H1 (cell line): Measurements from ENCODE around the gene KCNG3. TPM values are rescaled to one million over a fixed set of nuclear protein-coding genes. Genes with fewer than 3 reads are reported as not detected.

ENCODE experiments used
- CTCF ChIA-PET: fragments of 300-600 bp; sonication (Branson Sonifier 250); formaldehyde crosslinking; loops from one replicate; lab custom pipeline; 2021; ENCODE audit not compliant: partially characterized antibody; lab: Charles Lee
- POLR2A ChIA-PET: fragments of 300-600 bp; sonication (Branson Sonifier 250); formaldehyde crosslinking; loops from one replicate; lab custom pipeline; 2021; ENCODE audit warnings: inconsistent platforms; ENCODE audit not compliant: partially characterized antibody; lab: Charles Lee
- DNase-seq, 2 experiments: peaks; one replicate each; pipeline versions ENCODE4 v3.0.0 to v3.0.0-alpha.2; 2010 to 2022; ENCODE audit warnings: low spot score in 2 of 2, low read depth in 1 of 2, mixed read lengths in 1 of 2
- FAIRE-seq: peaks from 2 replicates; lab custom pipeline; 2011; peaks lifted over from hg19 to GRCh38; lab: Jason Lieb, UNC
- H2AFZ ChIP-seq: 2 replicates; pipeline ENCODE4 v1.8.1; 2012; ENCODE audit warnings: low read length, inconsistent platforms
- H2AK5ac ChIP-seq: 2 replicates; pipeline ENCODE4 v1.6.1; 2013; ENCODE audit warnings: low read depth, low read length
- H2BK120ac ChIP-seq: replicated peaks from 2 replicates; pipeline ENCODE3; 2013; ENCODE audit warnings: low read depth, low read length, inconsistent platforms
- H2BK12ac ChIP-seq: 2 replicates; pipeline ENCODE4 v1.6.1; 2013; ENCODE audit warnings: low read depth, low read length
- H2BK15ac ChIP-seq: 2 replicates; pipeline ENCODE4 v1.6.1; 2013; ENCODE audit warnings: low read length
- H2BK20ac ChIP-seq: 2 replicates; pipeline ENCODE4 v1.6.1; 2013; ENCODE audit warnings: low read length
- H2BK5ac ChIP-seq: 2 replicates; pipeline ENCODE4 v1.6.1; 2013; ENCODE audit warnings: low read depth, low read length
- H3K14ac ChIP-seq: 2 replicates; pipeline ENCODE4 v1.6.1; 2013; ENCODE audit warnings: inconsistent platforms; ENCODE audit not compliant: insufficient read length
- H3K18ac ChIP-seq: 2 replicates; pipeline ENCODE4 v1.6.1; 2013; ENCODE audit warnings: low read length; ENCODE audit errors: extremely low read depth
- H3K23ac ChIP-seq: 2 replicates; pipeline ENCODE4 v1.6.1; 2013; ENCODE audit warnings: inconsistent platforms; ENCODE audit not compliant: insufficient read length
- H3K23me2 ChIP-seq: 2 replicates; pipeline ENCODE4 v1.6.1; 2013; ENCODE audit warnings: low read depth, low read length
- H3K27ac ChIP-seq: 2 replicates; pipeline ENCODE4 v1.6.1; 2011; ENCODE audit warnings: low read depth, low read length, inconsistent platforms
- H3K27me3 ChIP-seq, 4 experiments: replicated peaks in 1 of 4; 1 replicate in 1 of 4; 2 replicates in 3 of 4; pipeline versions ENCODE4 v1.6.1 to v1.8.1; 2011 to 2013; ENCODE audit warnings: low read length in 3 of 4, mild to moderate bottlenecking in 3 of 4, inconsistent platforms in 2 of 4, mixed read lengths in 2 of 4, moderate library complexity in 1 of 4; ENCODE audit not compliant: control insufficient read depth in 3 of 4, insufficient read depth in 3 of 4; ENCODE audit errors: extremely low read depth in 1 of 4
- H3K36me3 ChIP-seq, 4 experiments: 2 replicates each; pipeline versions ENCODE4 v1.6.1 to v1.8.1; 2011 to 2013; ENCODE audit warnings: mild to moderate bottlenecking in 4 of 4, low read length in 3 of 4, moderate library complexity in 2 of 4, control low read depth in 1 of 4, inconsistent platforms in 1 of 4; ENCODE audit not compliant: insufficient read depth in 4 of 4, control insufficient read depth in 2 of 4
- H3K4ac ChIP-seq: replicated peaks from 2 replicates; pipeline ENCODE3; 2013; ENCODE audit warnings: low read length, low read depth, mixed read lengths, inconsistent platforms; ENCODE audit not compliant: insufficient read length
- H3K4me1 ChIP-seq, 4 experiments: replicated peaks in 1 of 4; 1 replicate in 1 of 4; 2 replicates in 3 of 4; pipeline versions ENCODE4 v1.6.1 to v1.8.1; 2011 to 2013; ENCODE audit warnings: low read length in 3 of 4, inconsistent platforms in 2 of 4, mixed read lengths in 1 of 4; ENCODE audit not compliant: insufficient read depth in 4 of 4, control insufficient read depth in 3 of 4
- H3K4me2 ChIP-seq, 2 experiments: 2 replicates each; pipeline versions ENCODE4 v1.6.1 to v1.8.1; 2011 to 2013; ENCODE audit warnings: low read depth in 2 of 2, low read length in 2 of 2, control low read depth in 1 of 2, inconsistent platforms in 1 of 2, mild to moderate bottlenecking in 1 of 2; ENCODE audit not compliant: insufficient read depth in 1 of 2
- H3K4me3 ChIP-seq, 4 experiments: fragments of 200-600, 300-600 bp in 1 of 4; sonication (generic), shearing (Covaris generic), sonication (Bioruptor Twin) in 1 of 4; 2 replicates each; pipeline versions ENCODE4 v1.5.1 to v1.8.1; 2011 to 2016; ENCODE audit warnings: low read length in 4 of 4, low read depth in 3 of 4, control low read depth in 2 of 4, inconsistent platforms in 2 of 4, mild to moderate bottlenecking in 2 of 4, mixed read lengths in 1 of 4, moderate library complexity in 1 of 4; ENCODE audit not compliant: insufficient read depth in 2 of 4; ENCODE audit errors: extremely low read depth in 1 of 4
- H3K56ac ChIP-seq: replicated peaks from 2 replicates; pipeline ENCODE3; 2013; ENCODE audit warnings: low read depth, mild to moderate bottlenecking, mixed read lengths, low read length, inconsistent platforms; ENCODE audit not compliant: insufficient read length
- H3K79me1 ChIP-seq: 2 replicates; pipeline ENCODE4 v1.6.1; 2013; ENCODE audit warnings: low read depth, low read length, control low read depth
- H3K79me2 ChIP-seq, 2 experiments: 2 replicates each; pipeline versions ENCODE4 v1.6.1 to v1.8.1; 2012 to 2013; ENCODE audit warnings: low read length in 2 of 2, mild to moderate bottlenecking in 2 of 2, inconsistent platforms in 1 of 2; ENCODE audit not compliant: insufficient read depth in 2 of 2, control insufficient read depth in 1 of 2
- H3K9ac ChIP-seq, 4 experiments: replicated peaks in 1 of 4; 1 replicate in 1 of 4; 2 replicates in 3 of 4; pipeline versions ENCODE4 v1.6.1 to v1.8.1; 2011 to 2013; ENCODE audit warnings: low read depth in 3 of 4, low read length in 3 of 4, control low read depth in 2 of 4, mild to moderate bottlenecking in 2 of 4, moderate library complexity in 2 of 4, inconsistent platforms in 1 of 4; ENCODE audit errors: extremely low read depth in 1 of 4
- H3K9me3 ChIP-seq, 2 experiments: 2 replicates each; pipeline versions ENCODE4 v1.6.1 to v1.8.1; 2012 to 2013; ENCODE audit warnings: mild to moderate bottlenecking in 2 of 2, moderate library complexity in 2 of 2, control low read depth in 1 of 2, inconsistent platforms in 1 of 2, low read depth in 1 of 2, low read length in 1 of 2, mixed read lengths in 1 of 2; ENCODE audit not compliant: insufficient read depth in 2 of 2
- H4K20me1 ChIP-seq, 2 experiments: replicated peaks in 1 of 2; 2 replicates each; pipeline versions ENCODE3 to v1.8.1; 2011 to 2013; ENCODE audit warnings: inconsistent platforms in 2 of 2, low read length in 2 of 2, mild to moderate bottlenecking in 1 of 2; ENCODE audit not compliant: insufficient read depth in 2 of 2, control insufficient read depth in 1 of 2
- H4K5ac ChIP-seq: 2 replicates; pipeline ENCODE4 v1.6.1; 2013; ENCODE audit warnings: low read length, low read depth, mixed read lengths, inconsistent platforms; ENCODE audit not compliant: insufficient read length
- H4K8ac ChIP-seq: 2 replicates; pipeline ENCODE4 v1.8.0; 2013; ENCODE audit warnings: mild to moderate bottlenecking, moderate library complexity, low read length, inconsistent platforms; ENCODE audit not compliant: insufficient read depth; ENCODE audit errors: extremely low read depth
- H4K91ac ChIP-seq: replicated peaks from 2 replicates; pipeline ENCODE3; 2013; ENCODE audit warnings: low read length, mixed read lengths, inconsistent platforms; ENCODE audit not compliant: insufficient read length
- GTF2F1 ChIP-seq: IDR thresholded peaks from 2 replicates; pipeline ENCODE4 v1.6.1; 2012; ENCODE audit warnings: low read depth, low read length, improper control_type of control experiment, borderline replicate concordance
- PHF8 ChIP-seq: fragments of 200-600 bp; sonication (generic); conservative IDR thresholded peaks from 2 replicates; pipeline ENCODE4 v1.7.1; 2012; ENCODE audit warnings: low read depth, mild to moderate bottlenecking, inconsistent platforms, low read length, moderate library complexity
- POLR2AphosphoS5 ChIP-seq: IDR thresholded peaks from 2 replicates; pipeline ENCODE4 v1.6.1; 2011; ENCODE audit warnings: low read depth, low read length
- SIN3A ChIP-seq, 2 experiments: IDR thresholded peaks in 1 of 2; conservative IDR thresholded peaks in 1 of 2; 2 replicates each; pipeline ENCODE4 v1.6.1; 2011 to 2012; ENCODE audit warnings: low read length in 2 of 2, improper control_type of control experiment in 1 of 2, low read depth in 1 of 2, mild to moderate bottlenecking in 1 of 2
- WGBS, 2 experiments: shearing (Covaris generic) in 1 of 2; methylation state at CpG; one replicate each; pipeline versions ENCODE4 v1.1.6 to v1.1.7; 2013 to 2015; ENCODE audit warnings: low lambda C conversion rate in 2 of 2, mixed read lengths in 2 of 2, inconsistent platforms in 1 of 2, low coverage in 1 of 2, missing lambda C conversion rate in 1 of 2; ENCODE audit not compliant: insufficient replicate concordance in 2 of 2, insufficient coverage in 1 of 2, insufficient read length in 1 of 2; ENCODE audit errors: extremely low coverage in 1 of 2, missing lambda C conversion rate in 1 of 2; 5-methylcytosine and 5-hydroxymethylcytosine counted together
- polyA plus RNA-seq, 7 experiments: library from polyadenylated mRNA; depleted of rRNA in 3 of 7; stranded (reverse) in 5 of 7; unstranded in 2 of 7; fragments of >200 nt in 5 of 7; fragments of 200-250 nt in 2 of 7; gene quantifications; 1 replicate in 5 of 7; 2 replicates in 1 of 7; 4 replicates in 1 of 7; pipeline versions ENCODE4 v1.2.1 to v1.2.3, GENCODE V29; 2011 to 2013; ENCODE audit warnings: missing spikeins in 2 of 7, mixed read lengths in 2 of 7
- total RNA-seq: library from RNA; stranded (reverse); fragmentation: NEBNext Ultra II Directional; extraction: Animal tissue kit (Norgen Biotek cat#: 25700); gene quantifications from 2 replicates; pipeline ENCODE4 v1.2.1, GENCODE V29; 2021

KCNG3 gene
- total and polyA plus RNA-seq, 2 of the 8 experiments (the other 6 are each of a cell fraction or from before 2014, with no cell fraction given), result 8.1 to 21.3 TPM

GRCh38 chr2:42429352-42429751 is 64.4 kb downstream of the KCNG3 start:
- Histone ChIP-seq H2BK12ac (no peak overlapping the region), H2BK5ac (no peak overlapping the region), H4K8ac (no peak overlapping the region), H4K5ac (no peak overlapping the region), H4K91ac (no peak overlapping the region), H4K20me1 (peaks cover 0 to 3% of the 10 kb centered on the region in 2 experiments), H2BK20ac (no peak overlapping the region), H3K79me1 (0 out of 2 replicates have a peak, but pooled peaks cover 2% of the 10 kb centered on the region), H3K36me3 (peaks cover 0 to 5% (median 0%) of the 10 kb centered on the region in 4 experiments; a peak in 1 of 8 replicates)
- POLR2A ChIA-PET, result interaction anchor here (1.2 kb wide), 1 partner anchor 30 kb away, joined by 3 read pairs; no protein-coding TSS in a partner anchor
- no peak for FAIRE-seq
- CTCF ChIA-PET, result interaction anchor here (1.1 to 1.4 kb wide), 3 partner anchors 46 to 342 kb away, joined by 3 to 4 read pairs (median 4); no protein-coding TSS in a partner anchor
- TF ChIP-seq PHF8 (no peak), GTF2F1 (no peak), SIN3A (conservative IDR thresholded peaks at IDR 0.05 in 1 of 2, IDR thresholded peaks at IDR 0.05 in 1 of 2; ENCODE audit: low read depth in 1 of 2, low read length in 2 of 2) (no peak), POLR2AphosphoS5 (no peak)
- TF ChIP-seq, all 59 proteins: peak for 0
- H2BK120ac ChIP-seq, result no peak overlapping the region
- H2AK5ac ChIP-seq, result no peak overlapping the region
- whole genome bisulfite sequencing, 2 experiments, result 98% methylated on average over 2 of the region's 2 CpGs; no CpG with 5 or more reads in 1 of the 2 experiments
- H3K4me3 ChIP-seq, result no peak overlapping the region
- H3K79me2 ChIP-seq, result peaks cover 2 to 76% of the 10 kb centered on the region in 2 experiments; a peak in 2 of 4 replicates
- H3K14ac ChIP-seq, result no peak overlapping the region
- H2AFZ ChIP-seq, result no peak overlapping the region
- H3K4me2 ChIP-seq, result no peak overlapping the region
- H3K23ac ChIP-seq, result no peak overlapping the region
- no peak for DNase-seq
- H3K18ac ChIP-seq, result no peak overlapping the region
- H3K9me3 ChIP-seq, result no peaks in the 10 kb centered on the region
- H3K27me3 ChIP-seq, result no peaks in the 10 kb centered on the region
- no peak overlapping the region for H2BK15ac ChIP-seq
- H3K4ac ChIP-seq, result no peak overlapping the region
- no peak overlapping the region for H3K9ac ChIP-seq
- H3K56ac ChIP-seq, result no peak overlapping the region
- peaks cover 0 to 2% (median 0%) of the 10 kb centered on the region in 4 experiments; a peak in 1 of 7 replicates for H3K4me1 ChIP-seq
- no peaks in the 10 kb centered on the region for H3K23me2 ChIP-seq
- H3K27ac ChIP-seq, result no peak overlapping the region
